Esophagus squamous epithelium (tissue), 5 donors: ENCODE measurements around the gene SLC30A3. TPM values are rescaled to one million over a fixed set of nuclear protein-coding genes. Genes with fewer than 3 reads are reported as not detected.

Experiments
- DNase-seq: peaks from one replicate; lab custom pipeline; 2025; lab: John Stamatoyannopoulos, UW
- H3K27ac ChIP-seq, 4 donors: fragments of 200-600 bp; sonication (generic); one replicate each; pipeline ENCODE4 v1.5.1; 2016 to 2019; ENCODE audit warnings: mild to moderate bottlenecking in 1 of 4
- H3K27me3 ChIP-seq, 4 donors: fragments of 200-600 bp; sonication (generic); 1 replicate in 3 of 4; 2 replicates in 1 of 4; pipeline versions ENCODE4 v1.5.1 to v1.6.0; 2017 to 2021; ENCODE audit warnings: antibody characterized with exemption in 1 of 4
- H3K36me3 ChIP-seq, 3 donors: fragments of 200-600 bp; sonication (generic); one replicate each; pipeline ENCODE4 v1.5.1; 2016 to 2019
- H3K4me1 ChIP-seq, 3 donors: fragments of 200-600 bp; sonication (generic); one replicate each; pipeline ENCODE4 v1.5.1; 2017 to 2019
- H3K4me3 ChIP-seq, 4 donors: fragments of 200-600 bp; sonication (generic); 1 replicate in 3 of 4; 2 replicates in 1 of 4; pipeline ENCODE4 v1.5.1; 2016 to 2019; ENCODE audit warnings: mild to moderate bottlenecking in 2 of 4, moderate library complexity in 1 of 4
- H3K9me3 ChIP-seq, 3 donors: fragments of 200-600 bp; sonication (generic); one replicate each; pipeline ENCODE4 v1.5.1; 2016 to 2019
- POLR2A ChIP-seq, 4 donors: fragments of 450-650 bp; IDR thresholded peaks; one replicate each; pipeline ENCODE4 v1.6.1; 2017; ENCODE audit warnings: antibody characterized with exemption in 4 of 4, mild to moderate bottlenecking in 4 of 4, moderate library complexity in 3 of 4
- WGBS, 2 donors: methylation state at CpG; one replicate each; pipeline ENCODE4 v1.1.5; 2018; 5-methylcytosine and 5-hydroxymethylcytosine counted together
- intact Hi-C: fragments of 100-400 bp; cut with DNase I; formaldehyde crosslinking; loops from one replicate; pipeline ENCODE4 v1.15.0; 2022
- total RNA-seq, 4 donors: library from RNA; depleted of rRNA; stranded (reverse); fragments of >200 nt; gene quantifications; one replicate each; pipeline ENCODE4 v1.1.0, GENCODE V29; 2016
- TF ChIP-seq, protein P1 (sequence below), 6 experiments: fragments of 450-650 bp in 4 of 6; fragments of 200-600 bp in 2 of 6; sonication (generic) in 2 of 6; IDR thresholded peaks; one replicate each; pipeline ENCODE4 v1.5.1; 2016 to 2019; ENCODE audit warnings: antibody characterized with exemption in 6 of 6, mild to moderate bottlenecking in 4 of 6, moderate library complexity in 4 of 6
- donor health status: DM: yes; HTN: yes; CAD: no.

SLC30A3 gene
- total RNA-seq, 4 donors from 2014 or later = 0.18 to 0.19 TPM; not detected in 2

GRCh38 chr2:27223416-27223815 is 39.4 kb downstream of the SLC30A3 start:
- TF ChIP-seq, protein P1, sequence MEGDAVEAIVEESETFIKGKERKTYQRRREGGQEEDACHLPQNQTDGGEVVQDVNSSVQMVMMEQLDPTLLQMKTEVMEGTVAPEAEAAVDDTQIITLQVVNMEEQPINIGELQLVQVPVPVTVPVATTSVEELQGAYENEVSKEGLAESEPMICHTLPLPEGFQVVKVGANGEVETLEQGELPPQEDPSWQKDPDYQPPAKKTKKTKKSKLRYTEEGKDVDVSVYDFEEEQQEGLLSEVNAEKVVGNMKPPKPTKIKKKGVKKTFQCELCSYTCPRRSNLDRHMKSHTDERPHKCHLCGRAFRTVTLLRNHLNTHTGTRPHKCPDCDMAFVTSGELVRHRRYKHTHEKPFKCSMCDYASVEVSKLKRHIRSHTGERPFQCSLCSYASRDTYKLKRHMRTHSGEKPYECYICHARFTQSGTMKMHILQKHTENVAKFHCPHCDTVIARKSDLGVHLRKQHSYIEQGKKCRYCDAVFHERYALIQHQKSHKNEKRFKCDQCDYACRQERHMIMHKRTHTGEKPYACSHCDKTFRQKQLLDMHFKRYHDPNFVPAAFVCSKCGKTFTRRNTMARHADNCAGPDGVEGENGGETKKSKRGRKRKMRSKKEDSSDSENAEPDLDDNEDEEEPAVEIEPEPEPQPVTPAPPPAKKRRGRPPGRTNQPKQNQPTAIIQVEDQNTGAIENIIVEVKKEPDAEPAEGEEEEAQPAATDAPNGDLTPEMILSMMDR (IDR thresholded peaks at IDR 0.05) = no peak
- TF ChIP-seq POLR2A (IDR thresholded peaks at IDR 0.05) = no peak
- Histone ChIP-seq H3K4me3 (no peak overlapping the region), H3K4me1 (peaks cover 0 to 4% (median 2%) of the 10 kb centered on the region in 3 donors), H3K27ac (no peak overlapping the region), H3K9me3 (no peaks in the 10 kb centered on the region), H3K27me3 (no peaks in the 10 kb centered on the region), H3K36me3 (peaks cover 18 to 94% (median 44%) of the 10 kb centered on the region in 3 donors)
- 90 to 98% methylated on average over 5 to 6 of the region's 6 CpGs for WGBS, 2 donors
- intact Hi-C loops = no loop called here
- DNase-seq = no peak

- intact Hi-C loops = no loop called here
- Histone ChIP-seq H3K27me3 (no peaks in the 10 kb centered on the region), H3K36me3 (peaks cover 18 to 84% (median 44%) of the 10 kb centered on the region in 3 donors), H3K4me3 (no peak overlapping the region), H3K4me1 (peaks cover 0 to 14% (median 11%) of the 10 kb centered on the region in 3 donors), H3K9me3 (no peaks in the 10 kb centered on the region), H3K27ac (no peak overlapping the region)
- WGBS, 2 donors = 90 to 100% methylated on average over 2 to 3 of the region's 5 CpGs
- no peak for DNase-seq
- no peak for TF ChIP-seq POLR2A (IDR thresholded peaks at IDR 0.05)
- TF ChIP-seq, protein P1 (IDR thresholded peaks at IDR 0.05) = no peak
Measured at GRCh38 chr2:27222407-27222806, 40.4 kb downstream of the SLC30A3 start.

DNA sequence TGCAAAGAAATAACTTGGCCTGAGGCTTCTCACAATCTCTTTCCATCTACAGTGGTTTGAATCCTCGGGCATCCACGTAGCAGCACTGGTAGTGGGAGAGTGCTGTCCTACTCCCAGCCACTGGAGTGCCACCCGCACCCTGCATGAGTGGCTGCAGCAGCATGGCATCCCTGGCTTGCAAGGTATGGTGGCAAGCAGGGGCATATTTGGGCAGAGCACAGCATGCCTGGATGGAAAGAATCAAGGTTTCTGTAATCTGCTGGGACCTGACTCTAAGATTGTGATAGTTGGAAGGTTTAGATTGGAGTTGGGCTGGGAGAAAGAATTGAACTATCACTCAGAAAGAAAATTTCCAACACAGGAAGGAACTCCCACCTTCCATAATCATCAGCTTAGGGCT is 41.7 kb downstream of the SLC30A3 start:
- peaks cover 17 to 72% (median 36%) of the 10 kb centered on the region in 3 donors for H3K36me3 ChIP-seq
- H3K9me3 ChIP-seq = no peaks in the 10 kb centered on the region
- 49 to 84% methylated on average over 3 of the region's 3 CpGs for WGBS, 2 donors
- H3K27me3 ChIP-seq = no peaks in the 10 kb centered on the region
- DNase-seq = no peak
- no peak overlapping the region for H3K4me3 ChIP-seq
- no peak for TF ChIP-seq POLR2A (IDR thresholded peaks at IDR 0.05)
- TF ChIP-seq, protein P1 (IDR thresholded peaks at IDR 0.05) = no peak
- H3K27ac ChIP-seq = no peak overlapping the region
- intact Hi-C loops = no loop called here
- H3K4me1 ChIP-seq = peaks cover 6 to 23% (median 15%) of the 10 kb centered on the region in 3 donors

DNA sequence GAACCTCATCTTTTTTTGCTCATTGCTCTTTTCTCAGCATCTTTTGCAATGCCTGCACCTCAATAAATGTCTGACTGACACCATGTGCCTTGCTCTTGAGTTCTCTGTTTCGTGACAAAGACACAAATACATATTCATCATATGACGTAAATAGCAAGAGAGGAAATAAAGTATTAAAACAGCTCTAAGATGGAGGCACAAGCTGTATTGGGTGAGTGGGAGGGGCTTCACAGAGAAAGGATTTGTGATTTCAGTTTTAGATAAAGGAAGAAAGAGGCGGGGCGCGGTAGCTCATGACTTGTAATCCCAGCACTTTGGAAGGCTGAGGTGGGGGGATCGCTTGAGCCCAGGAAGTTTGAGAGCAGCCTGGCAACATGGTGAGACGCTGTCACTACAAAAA is 42.8 kb downstream of the SLC30A3 start:
- Histone ChIP-seq H3K27ac (no peak overlapping the region), H3K4me1 (peaks cover 6 to 23% (median 15%) of the 10 kb centered on the region in 3 donors), H3K9me3 (no peaks in the 10 kb centered on the region), H3K36me3 (peaks cover 10 to 70% (median 27%) of the 10 kb centered on the region in 3 donors), H3K27me3 (no peaks in the 10 kb centered on the region), H3K4me3 (no peak overlapping the region)
- TF ChIP-seq, protein P1 (IDR thresholded peaks at IDR 0.05) = no peak
- no peak for TF ChIP-seq POLR2A (IDR thresholded peaks at IDR 0.05)
- WGBS, 2 donors = 92 to 95% methylated on average over 7 of the region's 7 CpGs
- intact Hi-C loops = no loop called here
- no peak for DNase-seq

- Histone ChIP-seq H3K4me3 (no peak overlapping the region), H3K27me3 (no peaks in the 10 kb centered on the region), H3K27ac (no peak overlapping the region), H3K4me1 (peaks cover 6 to 23% (median 15%) of the 10 kb centered on the region in 3 donors), H3K9me3 (no peaks in the 10 kb centered on the region), H3K36me3 (peaks cover 3 to 61% (median 17%) of the 10 kb centered on the region in 3 donors)
- WGBS, 2 donors = 74 to 82% methylated on average over 2 of the region's 2 CpGs
- DNase-seq = no peak
- TF ChIP-seq POLR2A (IDR thresholded peaks at IDR 0.05) = no peak
- TF ChIP-seq, protein P1 (IDR thresholded peaks at IDR 0.05) = no peak
- intact Hi-C loops = no loop called here
Measured at GRCh38 chr2:27219091-27219490, 43.8 kb downstream of the SLC30A3 start.
